Esophagus muscularis mucosa (tissue), 4 donors: ENCODE measurements around the gene LMBR1L. TPM values are rescaled to one million over a fixed set of nuclear protein-coding genes. Genes with fewer than 3 reads are reported as not detected.

Experiments used
- DNase-seq: peaks from one replicate; pipeline ENCODE4 v3.0.0-alpha.2; 2017; ENCODE audit errors: extremely low spot score
- H3K27ac ChIP-seq, 4 donors: fragments of 200-600 bp; sonication (generic); replicated peaks in 1 of 4; 1 replicate in 3 of 4; 2 replicates in 1 of 4; pipeline ENCODE4 v1.5.1; 2016 to 2019; ENCODE audit warnings: mild to moderate bottlenecking in 1 of 4
- H3K27me3 ChIP-seq, 4 donors: fragments of 200-600 bp; sonication (generic); one replicate each; pipeline versions ENCODE4 v1.5.1 to v1.6.0; 2016 to 2019
- H3K36me3 ChIP-seq, 4 donors: fragments of 200-600 bp; sonication (generic); one replicate each; pipeline ENCODE4 v1.5.1; 2016 to 2019
- H3K4me1 ChIP-seq, 4 donors: fragments of 200-600 bp; sonication (generic); one replicate each; pipeline ENCODE4 v1.5.1; 2016 to 2019
- H3K4me3 ChIP-seq, 4 donors: fragments of 200-600 bp; sonication (generic); 1 replicate in 2 of 4; 2 replicates in 2 of 4; pipeline ENCODE4 v1.5.1; 2016 to 2019; ENCODE audit warnings: mild to moderate bottlenecking in 4 of 4, moderate library complexity in 1 of 4
- H3K9me3 ChIP-seq, 4 donors: fragments of 200-600 bp; sonication (generic); 1 replicate in 3 of 4; 2 replicates in 1 of 4; pipeline ENCODE4 v1.5.1; 2016 to 2019
- EP300 ChIP-seq: sonication (generic); formaldehyde crosslinking; IDR thresholded peaks from one replicate; pipeline ENCODE4 v1.6.1; 2017; ENCODE audit warnings: antibody characterized with exemption
- POLR2A ChIP-seq: fragments of 450-650 bp; IDR thresholded peaks from one replicate; pipeline ENCODE4 v1.6.1; 2017; ENCODE audit warnings: antibody characterized with exemption, moderate library complexity, mild to moderate bottlenecking, low read depth
- POLR2AphosphoS5 ChIP-seq, 2 donors: sonication (generic); formaldehyde crosslinking; IDR thresholded peaks; one replicate each; pipeline ENCODE4 v1.6.1; 2017; ENCODE audit warnings: antibody characterized with exemption in 2 of 2
- WGBS: methylation state at CpG from one replicate; pipeline ENCODE4 v1.1.5; 2018; 5-methylcytosine and 5-hydroxymethylcytosine counted together
- intact Hi-C: fragments of 100-400 bp; cut with DNase I; formaldehyde crosslinking; loops from one replicate; pipeline ENCODE4 v1.15.1; 2023
- total RNA-seq, 4 donors: library from RNA; depleted of rRNA; stranded (reverse); fragments of >200 nt; gene quantifications; one replicate each; pipeline versions ENCODE4 v1.1.0 to v1.2.1, GENCODE V29; 2016
- TF ChIP-seq, protein P1 (sequence below), 3 experiments: fragments of 200-600 bp in 2 of 3; fragments of 450-650 bp in 1 of 3; sonication (generic) in 2 of 3; IDR thresholded peaks; one replicate each; pipeline ENCODE4 v1.5.1; 2017 to 2019; ENCODE audit warnings: antibody characterized with exemption in 3 of 3, mild to moderate bottlenecking in 2 of 3, moderate library complexity in 1 of 3

The LMBR1L gene
- total RNA-seq, 4 donors from 2014 or later: 24.7 to 54.0 (median 34.3) TPM

DNA sequence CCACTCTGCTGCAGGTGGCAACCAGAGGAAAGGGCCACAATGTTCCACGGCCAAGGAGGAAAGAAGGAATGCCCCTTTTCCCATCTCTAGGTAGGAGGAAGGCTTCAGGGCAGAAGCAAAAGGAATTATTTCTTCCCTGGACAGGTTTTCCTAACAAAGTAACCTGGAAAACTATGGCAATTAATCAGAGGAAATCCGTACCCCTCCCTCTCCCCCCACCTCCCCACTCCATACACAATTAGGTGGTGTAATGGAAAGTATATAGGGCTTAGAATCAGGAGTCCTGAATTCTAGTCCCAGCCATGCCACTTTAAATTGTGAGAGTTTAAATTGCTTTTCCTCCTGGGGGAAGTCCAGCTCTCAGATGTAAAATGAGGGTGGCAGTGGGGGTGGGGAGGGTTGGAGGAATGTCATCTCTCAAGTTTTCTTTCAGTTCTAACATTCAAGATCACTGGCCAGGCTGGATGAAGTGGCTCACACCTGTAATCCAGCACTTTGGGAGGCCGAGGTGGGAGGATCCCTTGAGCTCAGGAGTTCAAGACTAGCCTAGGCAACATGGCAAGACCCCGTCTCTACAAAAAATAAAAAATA is 17.7 kb downstream of the LMBR1L start:
- peaks cover 0 to 65% (median 51%) of the 10 kb centered on the region in 4 donors for H3K27me3 ChIP-seq
- TF ChIP-seq POLR2AphosphoS5 (IDR thresholded peaks at IDR 0.05) (no peak), POLR2A (no peak), EP300 (no peak)
- TF ChIP-seq, protein P1, sequence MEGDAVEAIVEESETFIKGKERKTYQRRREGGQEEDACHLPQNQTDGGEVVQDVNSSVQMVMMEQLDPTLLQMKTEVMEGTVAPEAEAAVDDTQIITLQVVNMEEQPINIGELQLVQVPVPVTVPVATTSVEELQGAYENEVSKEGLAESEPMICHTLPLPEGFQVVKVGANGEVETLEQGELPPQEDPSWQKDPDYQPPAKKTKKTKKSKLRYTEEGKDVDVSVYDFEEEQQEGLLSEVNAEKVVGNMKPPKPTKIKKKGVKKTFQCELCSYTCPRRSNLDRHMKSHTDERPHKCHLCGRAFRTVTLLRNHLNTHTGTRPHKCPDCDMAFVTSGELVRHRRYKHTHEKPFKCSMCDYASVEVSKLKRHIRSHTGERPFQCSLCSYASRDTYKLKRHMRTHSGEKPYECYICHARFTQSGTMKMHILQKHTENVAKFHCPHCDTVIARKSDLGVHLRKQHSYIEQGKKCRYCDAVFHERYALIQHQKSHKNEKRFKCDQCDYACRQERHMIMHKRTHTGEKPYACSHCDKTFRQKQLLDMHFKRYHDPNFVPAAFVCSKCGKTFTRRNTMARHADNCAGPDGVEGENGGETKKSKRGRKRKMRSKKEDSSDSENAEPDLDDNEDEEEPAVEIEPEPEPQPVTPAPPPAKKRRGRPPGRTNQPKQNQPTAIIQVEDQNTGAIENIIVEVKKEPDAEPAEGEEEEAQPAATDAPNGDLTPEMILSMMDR (IDR thresholded peaks at IDR 0.05): no peak
- H3K4me1 ChIP-seq: peaks cover 58 to 72% (median 69%) of the 10 kb centered on the region in 4 donors

DNA sequence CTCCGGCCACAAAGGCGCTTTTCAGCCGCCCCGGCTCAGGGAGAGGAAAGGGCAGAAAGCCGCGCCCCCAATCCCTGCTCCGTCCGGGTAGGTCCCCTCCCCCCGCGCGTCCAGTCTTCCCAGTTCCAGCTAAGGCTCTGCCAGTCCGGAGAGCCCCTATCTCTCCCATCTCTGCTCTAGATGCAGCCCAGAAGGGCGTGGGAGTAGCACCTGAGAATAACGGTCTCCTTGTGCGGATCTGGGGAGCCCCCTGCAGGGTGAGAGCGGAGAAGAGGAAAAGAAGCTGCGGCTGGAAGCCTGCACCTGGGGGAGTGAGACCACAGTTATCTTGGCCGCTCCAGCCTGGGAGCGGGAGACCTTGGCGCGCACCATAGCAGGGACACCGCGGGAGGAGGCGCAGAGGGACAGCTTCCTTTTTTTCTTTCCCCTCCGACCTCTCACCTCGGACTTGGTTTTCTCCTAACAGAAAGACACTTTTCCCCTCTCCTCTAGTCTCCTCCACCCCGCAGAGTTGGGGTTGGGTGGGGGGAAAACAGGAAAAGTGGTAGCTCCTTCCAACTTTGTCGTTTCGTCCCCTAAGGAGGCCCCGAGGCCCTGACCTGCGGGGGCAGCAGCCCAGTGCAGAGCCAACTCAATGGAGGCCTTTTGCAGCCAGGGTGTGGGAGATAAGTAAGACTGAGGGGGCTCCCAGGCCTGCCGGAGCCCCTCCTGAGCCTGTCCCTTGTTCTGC is 18.4 kb downstream of the LMBR1L start:
- H3K4me3 ChIP-seq: peak overlapping the region; percentile 32 to 52 (median 40)
- TF ChIP-seq, protein P1 (IDR thresholded peaks at IDR 0.05): peak in 1 of 3 experiments; percentile 34
- no peak for TF ChIP-seq POLR2A
- no peak for TF ChIP-seq POLR2AphosphoS5 (IDR thresholded peaks at IDR 0.05)
- 7% methylated on average over 29 of the region's 32 CpGs for WGBS
- DNase-seq: no peak
- H3K36me3 ChIP-seq: peaks cover 5 to 15% (median 8%) of the 10 kb centered on the region in 4 donors
- peak overlapping the region; percentile 16 to 62 (median 19) for H3K27ac ChIP-seq
- H3K27me3 ChIP-seq: peaks cover 0 to 65% (median 51%) of the 10 kb centered on the region in 4 donors
- H3K4me1 ChIP-seq: peaks cover 58 to 78% (median 70%) of the 10 kb centered on the region in 4 donors
- intact Hi-C loops: no loop called here
- no peaks in the 10 kb centered on the region for H3K9me3 ChIP-seq

More for the DNA sequence above, 17.7 kb downstream of the LMBR1L start:
- Histone ChIP-seq H3K27ac (peak overlapping the region in 2 of 4 donors; percentile 17 to 62), H3K9me3 (no peaks in the 10 kb centered on the region), H3K36me3 (peaks cover 11 to 21% (median 15%) of the 10 kb centered on the region in 4 donors), H3K4me3 (peak overlapping the region in 3 of 4 donors; percentile 38 to 52 (median 42))
- intact Hi-C loops: no loop called here
- WGBS: 63% methylated on average over 4 of the region's 4 CpGs
- DNase-seq: no peak

DNA sequence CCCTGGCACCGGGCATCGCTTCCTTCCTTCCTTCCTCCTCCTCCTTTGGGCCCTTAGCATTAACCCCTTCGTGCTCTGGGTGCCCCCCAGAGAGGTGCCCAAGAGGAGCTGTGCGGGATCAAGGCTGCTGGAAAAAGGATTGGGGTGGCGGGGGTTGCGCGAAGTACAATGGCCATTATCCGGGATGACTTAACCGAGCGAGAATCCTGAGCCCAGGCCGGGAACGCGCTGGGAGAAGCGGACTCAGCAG is 18.9 kb downstream of the LMBR1L start:
- no peak for DNase-seq
- Histone ChIP-seq H3K4me1 (peaks cover 58 to 78% (median 70%) of the 10 kb centered on the region in 4 donors), H3K4me3 (peak overlapping the region; percentile 32 to 52 (median 40))

DNA sequence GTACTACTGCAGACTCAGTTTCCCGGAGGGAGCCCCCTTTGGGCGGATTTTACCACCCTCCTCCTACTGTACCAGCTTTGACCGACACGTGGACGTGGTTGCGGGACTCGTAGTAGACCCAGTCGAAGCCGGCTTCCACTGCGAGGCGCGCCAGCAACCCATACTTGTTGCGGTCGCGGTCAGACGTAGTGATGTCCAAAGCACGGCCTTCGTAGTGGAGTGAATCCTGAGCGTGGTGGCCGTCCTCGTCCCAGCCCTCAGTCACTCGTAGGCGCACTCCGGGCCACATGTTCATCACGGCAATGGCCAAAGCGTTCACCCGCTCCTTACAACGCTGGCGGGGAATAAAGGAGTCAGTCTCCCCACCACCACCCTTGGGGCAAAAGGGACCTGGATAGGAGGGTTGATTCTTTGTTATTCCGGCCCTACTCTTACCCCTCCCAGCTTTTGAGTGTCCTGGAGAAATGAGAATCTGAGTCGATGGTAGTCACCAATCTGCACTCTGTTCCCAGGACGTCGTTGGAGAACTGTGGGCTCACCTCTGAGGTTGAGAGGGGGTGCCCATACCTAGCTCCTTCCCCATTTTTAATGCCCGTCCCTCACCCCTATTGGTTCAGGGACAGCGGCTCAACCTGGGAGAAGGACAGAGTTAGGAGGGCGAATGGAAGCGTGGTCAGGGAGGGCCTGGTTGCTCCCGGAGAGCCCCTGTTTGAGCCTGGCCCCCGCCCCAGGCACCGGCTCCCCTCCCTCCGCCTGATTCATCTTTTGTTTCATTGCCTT is 19.4 kb downstream of the LMBR1L start:
- Histone ChIP-seq H3K4me1 (peaks cover 58 to 78% (median 72%) of the 10 kb centered on the region in 4 donors), H3K27me3 (peaks cover 0 to 65% (median 51%) of the 10 kb centered on the region in 4 donors), H3K4me3 (peak overlapping the region; percentile 32 to 52 (median 40)), H3K36me3 (peaks cover 0 to 6% (median 0%) of the 10 kb centered on the region in 4 donors), H3K27ac (peak overlapping the region in 3 of 4 donors; percentile 16 to 62 (median 21)), H3K9me3 (no peaks in the 10 kb centered on the region)
- 56% methylated on average over 29 of the region's 41 CpGs for WGBS
- TF ChIP-seq POLR2A: no peak
- TF ChIP-seq, protein P1 (IDR thresholded peaks at IDR 0.05): no peak
- TF ChIP-seq POLR2AphosphoS5 (IDR thresholded peaks at IDR 0.05): no peak
- no peak for TF ChIP-seq EP300
- DNase-seq: no peak
- intact Hi-C loops: no loop called here

More for the DNA sequence above, 18.9 kb downstream of the LMBR1L start:
- 0% methylated on average over 14 of the region's 14 CpGs for WGBS
- peak overlapping the region in 3 of 4 donors; percentile 16 to 62 (median 21) for H3K27ac ChIP-seq
- H3K36me3 ChIP-seq: peaks cover under 1 to 10% (median 3%) of the 10 kb centered on the region in 4 donors
- TF ChIP-seq POLR2A: no peak
- TF ChIP-seq EP300: no peak
- TF ChIP-seq, protein P1 (IDR thresholded peaks at IDR 0.05): no peak
- no peak for TF ChIP-seq POLR2AphosphoS5 (IDR thresholded peaks at IDR 0.05)
- no peaks in the 10 kb centered on the region for H3K9me3 ChIP-seq
- H3K27me3 ChIP-seq: peaks cover 0 to 65% (median 51%) of the 10 kb centered on the region in 4 donors
- intact Hi-C loops: no loop called here
